Left lobe of liver (tissue), 2 donors: Measurements from ENCODE around the gene BMPR1A. TPM values are rescaled to one million over a fixed set of nuclear protein-coding genes. Genes with fewer than 3 reads are reported as not detected.
A peak's percentile ranks its signal among the peaks of the same experiment; 100 is the strongest.
"Not testable (repeated sequence)": the region's sequence is repeated elsewhere in the genome, so short reads cannot be mapped to it uniquely, and the experiment has no call there.

ENCODE experiments used
- ATAC-seq: fragments of 200-7000 bp; cut with Tn5 transposase; one replicate; pipeline ENCODE4 v1.9.1; 2020; ENCODE audit warnings: mild to moderate bottlenecking, moderate library complexity
- DNase-seq: peaks from one replicate; pipeline ENCODE4 v3.0.0-alpha.2; 2020; ENCODE audit warnings: low spot score
- total RNA-seq: library from RNA; stranded (reverse); gene quantifications from one replicate; pipeline ENCODE4 v1.2.1, GENCODE V29; 2021
- donor health status: DM: no; HTN: no; CAD: no; lungs with moderate emphysema.
- donor health status: DM: no; HTN: yes; CAD: no.

Gene BMPR1A
- total RNA-seq, 1 donor from 2014 or later: 12.6 TPM

GRCh38 chr10:86963341-86963919, 207.0 kb downstream of the BMPR1A start:
- ATAC-seq (no peak), DNase-seq (peak; percentile 40)

- ATAC-seq (no peak), DNase-seq (peak; percentile 39)
Observed at GRCh38 chr10:86964061-86964846, 207.8 kb downstream of the BMPR1A start.

- DNase-seq (no peak), ATAC-seq (no peak)
Observed at GRCh38 chr10:86964847-86965190, 208.4 kb downstream of the BMPR1A start.

GRCh38 chr10:86965986-86966654, 209.7 kb downstream of the BMPR1A start:
- DNase-seq (peak; percentile 16), ATAC-seq (no peak)

GRCh38 chr10:86967481-86967941, 211.1 kb downstream of the BMPR1A start:
- no peak for DNase-seq
- no peak for ATAC-seq

- ATAC-seq: peak; percentile 73
- peak; percentile 74 for DNase-seq
Observed at GRCh38 chr10:86968271-86968993, 212.0 kb downstream of the BMPR1A start, which contains the start of gene ADIRF. ADIRF (plus strand) TSS chr10:86968482; CDS start chr10:86968545, 63 bp downstream.

- DNase-seq: no peak
- no peak for ATAC-seq
Observed at GRCh38 chr10:86968994-86969355, 212.6 kb downstream of the BMPR1A start.

- no peak for ATAC-seq
- no peak for DNase-seq
Observed at GRCh38 chr10:86969421-86970041, 213.1 kb downstream of the BMPR1A start.

GRCh38 chr10:86970162-86970981, 214.0 kb downstream of the BMPR1A start:
- DNase-seq (no peak), ATAC-seq (peak; percentile 2)

- no peak for DNase-seq
Observed at GRCh38 chr10:86970982-86971231, 214.5 kb downstream of the BMPR1A start.

GRCh38 chr10:86971232-86971991, 215.0 kb downstream of the BMPR1A start:
- DNase-seq: peak; percentile 75
- peak; percentile 63 for ATAC-seq

More at GRCh38 chr10:86970982-86971231, 214.5 kb downstream of the BMPR1A start:
- no peak for ATAC-seq

GRCh38 chr10:86972613-86973380, 216.4 kb downstream of the BMPR1A start:
- ATAC-seq: no peak
- no peak for DNase-seq

GRCh38 chr10:86974484-86974883, 218.1 kb downstream of the BMPR1A start:
- ATAC-seq (no peak), DNase-seq (no peak)

GRCh38 chr10:86976362-86977056, 220.1 kb downstream of the BMPR1A start:
- ATAC-seq: no peak
- no peak for DNase-seq

- not testable (repeated sequence) for ATAC-seq, DNase-seq
Observed at GRCh38 chr10:86978457-86978856, 222.0 kb downstream of the BMPR1A start.

- DNase-seq: no peak
- ATAC-seq: peak; percentile 17
Observed at GRCh38 chr10:86979296-86979818, 222.9 kb downstream of the BMPR1A start.

GRCh38 chr10:86979977-86980448, 223.6 kb downstream of the BMPR1A start:
- peak; percentile 50 for ATAC-seq
- no peak for DNase-seq
